K562 (cell line): ENCODE data around the gene TBC1D5.

Experiments used
- ASH1L ChIP-seq: fragments of 450-650 bp; IDR thresholded peaks from 2 replicates; pipeline ENCODE4 v1.6.1; 2018; ENCODE audit warnings: borderline replicate concordance, mild to moderate bottlenecking, low read depth; ENCODE audit not compliant: partially characterized antibody
- CBX5 ChIP-seq: IDR thresholded peaks from 2 replicates; pipeline ENCODE4 v1.6.1; 2014; ENCODE audit warnings: low read depth, borderline replicate concordance
- CC2D1A ChIP-seq: fragments of 450-650 bp; IDR thresholded peaks from 2 replicates; pipeline ENCODE4 v1.6.1; 2017; ENCODE audit warnings: mild to moderate bottlenecking
- CTCF ChIP-seq, 3 experiments: IDR thresholded peaks in 2 of 3; conservative IDR thresholded peaks in 1 of 3; 2 replicates each; pipeline ENCODE4 v1.5.1; 2011 to 2012; ENCODE audit warnings: low read length in 3 of 3, mild to moderate bottlenecking in 3 of 3, control low read depth in 2 of 3, improper control_type of control experiment in 1 of 3, inconsistent platforms in 1 of 3, low read depth in 1 of 3, mixed read lengths in 1 of 3, moderate library complexity in 1 of 3; ENCODE audit not compliant: insufficient read depth in 2 of 3
- FOSL1 ChIP-seq: fragments of 200-800 bp; sonication (Bioruptor generic); conservative IDR thresholded peaks from 2 replicates; pipeline ENCODE4 v1.6.1; 2016; ENCODE audit warnings: missing genetic modification characterization, missing compliant biosample characterization
- HSF4 ChIP-seq: fragments of 250-450 bp; sonication (Bioruptor Pico); IDR thresholded peaks from 2 replicates; pipeline ENCODE4 v2.1.2; 2022; ENCODE audit warnings: mild to moderate bottlenecking, moderate library complexity, borderline replicate concordance
- JUN ChIP-seq, 2 experiments: sonication (generic) in 1 of 2; formaldehyde crosslinking in 1 of 2; IDR thresholded peaks; 2 replicates each; pipeline versions ENCODE4 v1.6.1 to v1.8.0; 2012 to 2022; ENCODE audit warnings: borderline replicate concordance in 2 of 2, mild to moderate bottlenecking in 2 of 2, improper control_type of control experiment in 1 of 2, low read depth in 1 of 2, low read length in 1 of 2, missing genetic modification reagents in 1 of 2
- NR1H2 ChIP-seq: sonication (generic); formaldehyde crosslinking; IDR thresholded peaks from 2 replicates; pipeline ENCODE4 v1.4.0; 2020; ENCODE audit warnings: mild to moderate bottlenecking, missing genetic modification reagents
- POLR2A ChIP-seq: fragments of 450-650 bp; conservative IDR thresholded peaks from 2 replicates; pipeline ENCODE4 v1.6.1; 2016
- POLR2AphosphoS2 ChIP-seq: IDR thresholded peaks from 2 replicates; pipeline ENCODE4 v1.6.1; 2012; ENCODE audit warnings: low read length, improper control_type of control experiment
- RFX5 ChIP-seq: IDR thresholded peaks from 2 replicates; pipeline ENCODE4 v1.6.1; 2011; ENCODE audit warnings: low read depth, mild to moderate bottlenecking, improper control_type of control experiment, low read length

GRCh38 chr3:17535274-17535673 is 207.2 kb downstream of the TBC1D5 start:
- no peak for TF ChIP-seq NR1H2 (CRISPR knock-in tag)
- no peak for TF ChIP-seq POLR2AphosphoS2
- TF ChIP-seq ASH1L: no peak
- no peak for TF ChIP-seq CTCF (IDR thresholded peaks at IDR 0.05 in 2 of 3, conservative IDR thresholded peaks at IDR 0.05 in 1 of 3; ENCODE audit: insufficient read depth in 2 of 3, low read depth in 1 of 3, low read length in 3 of 3)
- no peak for TF ChIP-seq JUN (IDR thresholded peaks at IDR 0.05; ENCODE audit: borderline replicate concordance, low read depth, low read length)
- no peak for TF ChIP-seq JUN (CRISPR knock-in tag; IDR thresholded peaks at IDR 0.05; ENCODE audit: borderline replicate concordance)
- no peak for TF ChIP-seq HSF4
- no peak for TF ChIP-seq CC2D1A
- TF ChIP-seq POLR2A: no peak
- TF ChIP-seq FOSL1 (tag): no peak
- no peak for TF ChIP-seq CBX5
- no peak for TF ChIP-seq RFX5
